Stimulated activated CD4-positive, alpha-beta T cell treated with anti-CD3 and anti-CD28 coated beads, TNF-alpha, amount 100 ng/mL, for 24 hours (primary cell): ENCODE measurements around the gene AKR1D1.

Experiments used
- DNase-seq, 3 experiments: peaks; one replicate each; pipeline ENCODE4 v3.0.0-alpha.2; 2020; ENCODE audit warnings: low read depth in 3 of 3

AKR1D1 gene

GRCh38 chr7:138166681-138167080 lies 90.4 kb downstream of the AKR1D1 start:
- DNase-seq, result no peak

- DNase-seq, result no peak
Measured at GRCh38 chr7:138167222-138167621, 91.0 kb downstream of the AKR1D1 start.

- no peak for DNase-seq
Measured at GRCh38 chr7:138167869-138168296, 91.6 kb downstream of the AKR1D1 start.
